ENCODE data around the gene PSME3IP1. TPM values are rescaled to one million over a fixed set of nuclear protein-coding genes. Genes with fewer than 3 reads are reported as not detected.
"Not testable (repeated sequence)": the region's sequence is repeated elsewhere in the genome, so short reads cannot be mapped to it uniquely, and the experiment has no call there.

Gene PSME3IP1
- total RNA-seq, 2 donors from 2014 or later: 39.1 to 64.8 TPM

- H3K27me3 ChIP-seq (replicated peaks; ENCODE audit: insufficient read depth): no peaks in the 10 kb centered on the region
- H3K4me3 ChIP-seq: no peak overlapping the region
- H3K4me1 ChIP-seq (ENCODE audit: control insufficient read depth in 1 of 2, low read depth in 2 of 2): peaks cover 6 to 27% of the 10 kb centered on the region in 2 donors
Measured at GRCh38 chr16:57113664-57114063, 72.2 kb downstream of the PSME3IP1 start.

DNA sequence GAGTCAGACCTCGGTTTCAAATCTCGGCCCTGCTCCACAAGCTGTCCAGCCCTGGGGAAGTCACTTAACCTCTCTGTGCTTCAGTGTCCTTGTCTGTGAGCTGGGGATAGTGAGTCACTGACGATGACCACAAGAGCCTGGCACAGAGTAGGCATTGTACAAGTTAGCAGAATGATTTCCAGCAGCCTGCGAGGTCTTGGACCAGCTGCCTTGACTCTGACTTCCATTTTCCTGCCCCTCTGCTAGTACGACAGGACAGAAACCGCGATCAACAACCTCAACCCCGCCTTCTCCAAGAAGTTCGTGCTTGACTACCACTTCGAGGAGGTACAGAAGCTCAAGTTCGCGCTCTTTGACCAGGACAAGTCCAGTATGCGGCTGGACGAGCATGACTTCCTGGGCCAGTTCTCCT, 72.8 kb downstream of the PSME3IP1 start:
- peaks cover 6 to 27% of the 10 kb centered on the region in 2 donors for H3K4me1 ChIP-seq (ENCODE audit: control insufficient read depth in 1 of 2, low read depth in 2 of 2)
- ATAC-seq (ENCODE audit: insufficient number of reproducible peaks, low FRiP score, low read depth) (no peak), DNase-seq (ENCODE audit: low spot score) (no peak)
- no peak overlapping the region for H3K4me3 ChIP-seq
- H3K36me3 ChIP-seq: no peaks in the 10 kb centered on the region
- H3K27ac ChIP-seq: peak overlapping the region in 1 of 2 donors; percentile 20
- TF ChIP-seq, protein P1, sequence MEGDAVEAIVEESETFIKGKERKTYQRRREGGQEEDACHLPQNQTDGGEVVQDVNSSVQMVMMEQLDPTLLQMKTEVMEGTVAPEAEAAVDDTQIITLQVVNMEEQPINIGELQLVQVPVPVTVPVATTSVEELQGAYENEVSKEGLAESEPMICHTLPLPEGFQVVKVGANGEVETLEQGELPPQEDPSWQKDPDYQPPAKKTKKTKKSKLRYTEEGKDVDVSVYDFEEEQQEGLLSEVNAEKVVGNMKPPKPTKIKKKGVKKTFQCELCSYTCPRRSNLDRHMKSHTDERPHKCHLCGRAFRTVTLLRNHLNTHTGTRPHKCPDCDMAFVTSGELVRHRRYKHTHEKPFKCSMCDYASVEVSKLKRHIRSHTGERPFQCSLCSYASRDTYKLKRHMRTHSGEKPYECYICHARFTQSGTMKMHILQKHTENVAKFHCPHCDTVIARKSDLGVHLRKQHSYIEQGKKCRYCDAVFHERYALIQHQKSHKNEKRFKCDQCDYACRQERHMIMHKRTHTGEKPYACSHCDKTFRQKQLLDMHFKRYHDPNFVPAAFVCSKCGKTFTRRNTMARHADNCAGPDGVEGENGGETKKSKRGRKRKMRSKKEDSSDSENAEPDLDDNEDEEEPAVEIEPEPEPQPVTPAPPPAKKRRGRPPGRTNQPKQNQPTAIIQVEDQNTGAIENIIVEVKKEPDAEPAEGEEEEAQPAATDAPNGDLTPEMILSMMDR (IDR thresholded peaks at IDR 0.05): no peak
- no peaks in the 10 kb centered on the region for H3K9me3 ChIP-seq
- H3K27me3 ChIP-seq (replicated peaks; ENCODE audit: insufficient read depth): no peaks in the 10 kb centered on the region

More at GRCh38 chr16:57113664-57114063, 72.2 kb downstream of the PSME3IP1 start:
- no peaks in the 10 kb centered on the region for H3K36me3 ChIP-seq
- no peak overlapping the region for H3K27ac ChIP-seq
- ATAC-seq (ENCODE audit: insufficient number of reproducible peaks, low FRiP score, low read depth) (no peak), DNase-seq (ENCODE audit: low spot score) (no peak)
- TF ChIP-seq, protein P1 (IDR thresholded peaks at IDR 0.05): no peak
- no peaks in the 10 kb centered on the region for H3K9me3 ChIP-seq

DNA sequence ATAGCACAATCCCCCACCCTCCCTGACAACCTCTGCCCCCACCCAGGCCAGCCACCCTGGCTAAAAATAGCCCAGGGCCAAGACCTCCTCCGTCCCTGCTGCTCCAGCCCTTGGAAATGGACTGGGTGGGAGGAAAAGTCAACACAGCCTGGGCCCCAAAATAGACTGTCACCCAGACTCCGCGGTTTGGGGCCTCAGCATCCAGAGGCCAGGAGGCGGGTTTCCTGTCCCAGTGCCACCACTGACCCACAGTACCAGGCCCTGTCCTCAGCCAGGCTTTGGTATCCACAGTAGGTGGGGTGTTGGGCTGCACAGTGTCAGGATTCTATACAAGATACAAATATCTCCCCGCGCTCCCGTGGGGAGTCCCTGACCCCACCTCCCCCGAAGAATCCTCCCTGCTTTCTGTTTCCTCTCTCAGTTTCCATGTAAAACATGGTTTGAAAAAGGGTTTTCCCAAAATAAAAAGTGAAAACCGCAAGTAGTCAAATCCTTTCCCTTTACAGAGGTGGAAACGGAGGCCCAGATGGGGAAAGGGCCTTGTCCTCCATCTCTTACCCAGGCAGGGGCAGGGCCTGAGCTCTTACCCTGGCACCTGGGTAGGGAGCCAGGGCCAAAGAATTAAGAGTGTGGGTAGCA, 73.3 kb downstream of the PSME3IP1 start:
- H3K36me3 ChIP-seq: no peaks in the 10 kb centered on the region
- TF ChIP-seq, protein P1 (IDR thresholded peaks at IDR 0.05): no peak
- no peaks in the 10 kb centered on the region for H3K9me3 ChIP-seq
- ATAC-seq (ENCODE audit: insufficient number of reproducible peaks, low FRiP score, low read depth): no peak
- H3K27ac ChIP-seq: peak overlapping the region in 1 of 2 donors; percentile 20
- H3K4me3 ChIP-seq: no peak overlapping the region
- H3K27me3 ChIP-seq (replicated peaks; ENCODE audit: insufficient read depth): no peaks in the 10 kb centered on the region
- no peak for DNase-seq (ENCODE audit: low spot score)
- H3K4me1 ChIP-seq (ENCODE audit: control insufficient read depth in 1 of 2, low read depth in 2 of 2): peaks cover 6 to 27% of the 10 kb centered on the region in 2 donors

DNA sequence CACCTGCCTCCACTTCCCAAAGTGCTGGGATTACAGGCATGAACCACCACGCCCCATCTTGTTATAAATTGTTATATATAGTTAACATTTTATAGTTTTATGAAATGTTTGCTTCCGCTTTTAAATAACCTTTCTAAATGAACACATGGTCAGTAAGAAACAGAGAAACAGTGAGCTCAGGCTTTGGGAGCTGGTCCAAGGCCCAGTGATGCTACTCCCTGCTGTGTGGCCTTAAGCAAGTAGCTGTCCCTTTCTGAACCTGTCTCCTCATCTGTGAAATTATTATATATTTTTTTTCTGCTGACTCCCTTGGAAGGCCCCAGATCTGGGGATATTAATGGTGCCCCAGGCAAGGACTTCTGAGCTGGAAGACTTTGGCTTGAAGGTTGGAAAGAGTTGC, 74.4 kb downstream of the PSME3IP1 start:
- no peak for DNase-seq (ENCODE audit: low spot score)
- H3K4me3 ChIP-seq: no peak overlapping the region
- H3K4me1 ChIP-seq (ENCODE audit: control insufficient read depth in 1 of 2, low read depth in 2 of 2): peaks cover 6 to 27% of the 10 kb centered on the region in 2 donors
- H3K27me3 ChIP-seq (replicated peaks; ENCODE audit: insufficient read depth): no peaks in the 10 kb centered on the region
- no peak for ATAC-seq (ENCODE audit: insufficient number of reproducible peaks, low FRiP score, low read depth)
- TF ChIP-seq, protein P1 (IDR thresholded peaks at IDR 0.05): no peak
- H3K9me3 ChIP-seq: no peaks in the 10 kb centered on the region
- no peak overlapping the region for H3K27ac ChIP-seq
- no peaks in the 10 kb centered on the region for H3K36me3 ChIP-seq

DNA sequence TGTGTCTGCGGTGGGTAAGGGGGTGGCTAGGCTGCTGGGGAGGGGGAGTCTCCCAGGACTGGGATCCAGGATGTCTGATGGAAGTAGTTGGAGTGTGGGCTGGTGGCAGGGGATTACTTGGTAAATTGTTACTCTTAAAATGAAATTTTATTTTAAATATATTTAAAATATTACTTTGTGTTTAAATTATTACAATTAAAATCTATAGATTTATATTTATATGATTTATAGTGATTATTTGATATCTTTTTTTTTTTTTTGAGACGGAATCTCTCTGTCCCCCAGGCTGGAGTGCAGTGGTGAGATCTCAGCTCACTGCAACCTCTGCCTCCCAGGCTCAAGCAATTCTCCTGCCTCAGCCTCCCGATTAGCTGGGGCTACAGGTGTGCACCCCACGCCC, 74.9 kb downstream of the PSME3IP1 start:
- H3K4me3 ChIP-seq: no peak overlapping the region
- H3K27ac ChIP-seq: no peak overlapping the region
- no peak for ATAC-seq (ENCODE audit: insufficient number of reproducible peaks, low FRiP score, low read depth)
- no peaks in the 10 kb centered on the region for H3K27me3 ChIP-seq (replicated peaks; ENCODE audit: insufficient read depth)
- H3K36me3 ChIP-seq: no peaks in the 10 kb centered on the region
- peaks cover 6 to 23% of the 10 kb centered on the region in 2 donors for H3K4me1 ChIP-seq (ENCODE audit: control insufficient read depth in 1 of 2, low read depth in 2 of 2)
- DNase-seq (ENCODE audit: low spot score): no peak
- TF ChIP-seq, protein P1 (IDR thresholded peaks at IDR 0.05): no peak
- no peaks in the 10 kb centered on the region for H3K9me3 ChIP-seq

GRCh38 chr16:57109259-57110105, 76.4 kb downstream of the PSME3IP1 start:
- H3K36me3 ChIP-seq; H3K4me3 ChIP-seq; H3K9me3 ChIP-seq; DNase-seq (ENCODE audit: low spot score); ATAC-seq (ENCODE audit: insufficient number of reproducible peaks, low FRiP score, low read depth); H3K27me3 ChIP-seq (replicated peaks; ENCODE audit: insufficient read depth); H3K27ac ChIP-seq: not testable (repeated sequence)
- peaks cover 6 to 18% of the 10 kb centered on the region in 2 donors for H3K4me1 ChIP-seq (ENCODE audit: control insufficient read depth in 1 of 2, low read depth in 2 of 2)
